ENCODE measurements around the gene ACOT6.
"Not testable (repeated sequence)": the region's sequence is repeated elsewhere in the genome, so short reads cannot be mapped to it uniquely, and the experiment has no call there.

DNA sequence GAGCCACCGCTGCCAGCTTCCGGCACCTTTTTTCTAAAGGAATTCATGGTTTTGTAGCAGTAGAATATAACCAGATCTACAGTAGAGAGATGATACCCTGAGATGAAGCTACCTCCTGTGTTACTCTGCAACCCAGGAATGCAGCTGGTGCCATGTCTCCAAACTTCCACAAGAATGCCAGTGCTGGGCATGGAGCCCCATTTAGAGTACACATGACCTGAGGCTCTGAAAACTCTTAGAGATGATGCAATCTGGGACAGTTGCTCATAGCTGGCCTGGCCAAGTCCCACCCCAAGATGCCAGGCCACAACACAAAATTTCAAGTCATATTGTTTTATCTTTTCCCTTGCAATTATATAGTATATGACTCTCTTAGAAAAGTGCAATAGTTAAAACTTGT lies 35.1 kb upstream of the ACOT6 start:
- not testable (repeated sequence) for TF ChIP-seq MYNN (tag by site-specific recombination; IDR thresholded peaks at IDR 0.05; ENCODE audit: borderline replicate concordance); CTCF (tag by site-specific recombination; IDR thresholded peaks at IDR 0.05); ZNF239 (tag by site-specific recombination; IDR thresholded peaks at IDR 0.05); ZNF670 (tag by site-specific recombination; IDR thresholded peaks at IDR 0.05; ENCODE audit: low read depth); ZNF561 (tag by site-specific recombination; IDR thresholded peaks at IDR 0.05; ENCODE audit: borderline replicate concordance); ZNF112 (tag by site-specific recombination; IDR thresholded peaks at IDR 0.05)
